HepG2 (cell line): ENCODE measurements around the gene CPVL. TPM values are rescaled to one million over a fixed set of nuclear protein-coding genes. Genes with fewer than 3 reads are reported as not detected.

Experiments used
- ATAC-seq: fragments of 200-7000 bp; cut with Tn5 transposase; 3 replicates; pipeline ENCODE4 v1.9.1; 2020; ENCODE audit warnings: mild to moderate bottlenecking, moderate library complexity
- BruUV-seq: library from RNA; stranded (reverse); fragments of 400-500 nt; replicated peaks from 2 replicates; lab custom pipeline; 2021; lab: Mats Ljungman, UMichigan
- CTCF ChIA-PET: fragments of 300-600 bp; formaldehyde crosslinking; extraction: SDS; loops from one replicate; lab custom pipeline; 2021; ENCODE audit warnings: low total read pairs, inconsistent platforms, low intra/inter-chr PET ratio; lab: Yijun Ruan, JAX
- POLR2A ChIA-PET: fragments of 350-600 bp; sonication (Branson Sonifier 250); formaldehyde crosslinking; loops from one replicate; lab custom pipeline; 2020; ENCODE audit warnings: antibody characterized with exemption, inconsistent platforms; lab: Yijun Ruan, JAX
- DNase-seq: peaks from one replicate; pipeline ENCODE4 v3.0.0-alpha.2; 2015; ENCODE audit warnings: low spot score
- FAIRE-seq: peaks from 3 replicates; lab custom pipeline; 2011; peaks lifted over from hg19 to GRCh38; lab: Jason Lieb, UNC
- H2AFZ ChIP-seq: one replicate; pipeline ENCODE4 v1.6.1; 2011; ENCODE audit warnings: low read length, inconsistent platforms
- H3K27ac ChIP-seq: fragments of 300-600 bp; 3 replicates; pipeline ENCODE4 v1.8.0; 2011; ENCODE audit warnings: mixed run types, mild to moderate bottlenecking, mixed read lengths, low read length, inconsistent platforms; ENCODE audit not compliant: insufficient read depth; ENCODE audit errors: extremely low read length
- H3K27me3 ChIP-seq, 2 experiments: fragments of 200-600 bp in 1 of 2; 2 replicates in 1 of 2; 3 replicates in 1 of 2; pipeline versions ENCODE4 v1.6.0 to v1.8.0; 2011; ENCODE audit warnings: low read length in 2 of 2, mild to moderate bottlenecking in 2 of 2, moderate library complexity in 2 of 2, inconsistent platforms in 1 of 2; ENCODE audit not compliant: insufficient read depth in 2 of 2, control insufficient read depth in 1 of 2
- H3K36me3 ChIP-seq, 2 experiments: fragments of 200-600 bp in 1 of 2; replicated peaks in 1 of 2; 2 replicates in 1 of 2; 3 replicates in 1 of 2; pipeline versions ENCODE4 v1.5.1 to v1.8.0; 2011; ENCODE audit warnings: low read length in 2 of 2, inconsistent platforms in 1 of 2; ENCODE audit not compliant: insufficient read depth in 2 of 2, control insufficient read depth in 1 of 2
- H3K4me1 ChIP-seq: 2 replicates; pipeline ENCODE4 v1.5.1; 2012; ENCODE audit warnings: low read length, inconsistent platforms; ENCODE audit not compliant: insufficient read depth
- H3K4me2 ChIP-seq: 2 replicates; pipeline ENCODE4 v1.6.0; 2011; ENCODE audit warnings: low read depth, low read length, inconsistent platforms
- H3K4me3 ChIP-seq, 3 experiments: fragments of 200-600 bp in 1 of 3; sonication (generic), shearing (Covaris generic) in 1 of 3; replicated peaks in 1 of 3; 2 replicates each; pipeline ENCODE4 v1.5.1; 2011 to 2016; ENCODE audit warnings: low read length in 3 of 3, inconsistent platforms in 2 of 3, low read depth in 2 of 3, mild to moderate bottlenecking in 2 of 3, control low read depth in 1 of 3, mixed read lengths in 1 of 3; ENCODE audit not compliant: insufficient read depth in 1 of 3
- H3K79me2 ChIP-seq: one replicate; pipeline ENCODE4 v1.6.1; 2011; ENCODE audit warnings: low read length, inconsistent platforms; ENCODE audit not compliant: insufficient read depth
- H3K9ac ChIP-seq: 2 replicates; pipeline ENCODE4 v1.6.0; 2011; ENCODE audit warnings: mild to moderate bottlenecking, low read depth, low read length, inconsistent platforms; ENCODE audit not compliant: insufficient read depth
- H3K9me3 ChIP-seq: 2 replicates; pipeline ENCODE4 v1.5.1; 2012; ENCODE audit warnings: mild to moderate bottlenecking, low read length
- H4K20me1 ChIP-seq: 2 replicates; pipeline ENCODE4 v1.6.0; 2011; ENCODE audit warnings: inconsistent platforms, mild to moderate bottlenecking, low read length, moderate library complexity; ENCODE audit not compliant: insufficient read depth
- ZBTB1 ChIP-seq: sonication (generic); formaldehyde crosslinking; IDR thresholded peaks from 2 replicates; pipeline ENCODE4 v1.4.0; 2020; ENCODE audit warnings: missing genetic modification reagents, borderline replicate concordance
- ZNF354B ChIP-seq: sonication (generic); formaldehyde crosslinking; IDR thresholded peaks from 2 replicates; pipeline ENCODE4 v1.8.0; 2022; ENCODE audit warnings: mild to moderate bottlenecking, missing genetic modification reagents
- WGBS: methylation state at CpG from one replicate; pipeline ENCODE4 v1.1.6; 2017; ENCODE audit warnings: low lambda C conversion rate; 5-methylcytosine and 5-hydroxymethylcytosine counted together
- in situ Hi-C: cut with HindIII; loops from 2 replicates; pipeline ENCODE4 v1.10.0; 2017; ENCODE audit warnings: low pct_unique_long_range_greater_than_20kb; ENCODE audit not compliant: extremely low pct_ligation_motif_present
- intact Hi-C: fragments of 100-400 bp; cut with micrococcal nuclease; formaldehyde crosslinking; loops from one replicate; pipeline ENCODE4 v1.10.0; 2022; ENCODE audit not compliant: unreplicated experiment
- polyA plus RNA-seq, 8 experiments: library from polyadenylated mRNA; depleted of rRNA in 3 of 8; stranded (reverse) in 7 of 8; unstranded in 1 of 8; fragments of >200 nt; fragmentation: Illumina TruSeq in 4 of 8; extraction: Trizol in 4 of 8; gene quantifications; 2 replicates each; pipeline versions ENCODE4 v1.2.1 to v1.2.3, GENCODE V29; 2011 to 2016; ENCODE audit warnings: low read depth in 4 of 8, missing spikeins in 1 of 8, mixed read lengths in 1 of 8; ENCODE audit not compliant: insufficient read depth in 1 of 8
- total RNA-seq, 5 experiments: library from RNA; depleted of rRNA; stranded (reverse); fragments of >200 nt; fragmentation: Illumina TruSeq; extraction: Trizol; gene quantifications; 2 replicates each; pipeline ENCODE4 v1.2.3, GENCODE V29; 2016; ENCODE audit warnings: low read depth in 1 of 5
- TF ChIP-seq, protein P1 (sequence below): IDR thresholded peaks from 2 replicates; pipeline ENCODE4 v1.6.1; 2016

CPVL gene
- total and polyA plus RNA-seq, 2 of the 13 experiments (the other 11 are each of a cell fraction or from before 2014, with no cell fraction given), result 59.2 to 294 TPM

DNA sequence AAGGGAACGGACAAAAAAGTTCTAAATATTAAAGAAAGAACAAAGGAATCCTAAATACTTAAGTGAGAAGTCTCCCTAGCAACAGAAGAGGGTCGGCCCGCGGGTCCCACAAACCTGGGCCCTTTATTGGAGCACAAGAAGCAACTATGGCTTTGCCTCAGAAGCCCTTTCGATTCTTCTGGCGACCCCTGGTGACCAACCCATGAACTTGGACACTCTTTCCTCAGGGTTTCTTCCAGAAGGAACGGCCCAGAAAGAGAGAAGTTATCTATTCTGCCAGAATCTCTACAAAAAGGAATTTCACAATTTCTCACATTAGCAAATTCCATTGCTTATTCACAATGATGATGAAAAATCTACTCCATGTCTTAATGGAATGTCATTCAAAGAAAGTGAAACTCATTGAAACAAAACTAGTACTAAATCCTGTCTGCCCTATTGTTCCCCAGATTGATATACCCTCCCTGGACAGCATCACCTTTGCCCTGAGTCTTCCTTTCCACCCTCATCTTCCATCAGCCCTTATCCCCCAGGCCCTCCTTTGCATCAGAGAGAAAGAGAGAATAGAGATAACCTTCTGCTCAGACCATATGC is 43.7 kb downstream of the CPVL start (continued):
- TF ChIP-seq ZBTB1, result no peak

DNA sequence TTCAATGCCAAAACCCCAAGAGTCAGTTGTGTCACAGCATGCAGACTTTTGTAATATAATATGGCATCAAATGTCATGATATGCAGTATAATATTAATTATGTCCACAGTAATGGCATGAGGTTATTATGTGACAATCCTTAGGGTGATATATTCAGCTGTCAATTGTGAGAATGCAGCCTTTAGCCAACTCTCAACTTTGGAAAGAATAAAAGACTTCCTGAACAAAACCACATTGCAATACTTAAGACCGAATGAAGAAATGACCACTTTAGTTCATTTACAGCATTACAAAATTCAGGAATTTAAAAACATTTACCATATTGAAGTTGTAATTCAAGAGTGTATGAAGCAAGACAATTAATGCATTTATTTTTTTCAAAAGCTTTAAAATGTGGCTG is 45.4 kb downstream of the CPVL start:
- 83% methylated on average over 1 of the region's 1 CpG for WGBS
- Histone ChIP-seq H3K9ac (no peak overlapping the region), H3K36me3 (peaks cover 1 to 3% of the 10 kb centered on the region in 2 experiments; a peak in 1 of 5 replicates), H2AFZ (no peak overlapping the region), H3K9me3 (no peaks in the 10 kb centered on the region), H3K4me1 (peaks cover 39% of the 10 kb centered on the region), H3K27me3 (no peaks in the 10 kb centered on the region), H3K4me3 (no peak overlapping the region), H3K4me2 (peak overlapping the region; percentile 75)
- intact Hi-C loops, result loop anchor here (5.0 kb wide), 1 partner anchor 306 kb away; no protein-coding TSS in a partner anchor
- FAIRE-seq (no peak), DNase-seq (no peak)
- TF ChIP-seq ZNF354B (CRISPR knock-in tag), result no peak
- TF ChIP-seq, protein P1, sequence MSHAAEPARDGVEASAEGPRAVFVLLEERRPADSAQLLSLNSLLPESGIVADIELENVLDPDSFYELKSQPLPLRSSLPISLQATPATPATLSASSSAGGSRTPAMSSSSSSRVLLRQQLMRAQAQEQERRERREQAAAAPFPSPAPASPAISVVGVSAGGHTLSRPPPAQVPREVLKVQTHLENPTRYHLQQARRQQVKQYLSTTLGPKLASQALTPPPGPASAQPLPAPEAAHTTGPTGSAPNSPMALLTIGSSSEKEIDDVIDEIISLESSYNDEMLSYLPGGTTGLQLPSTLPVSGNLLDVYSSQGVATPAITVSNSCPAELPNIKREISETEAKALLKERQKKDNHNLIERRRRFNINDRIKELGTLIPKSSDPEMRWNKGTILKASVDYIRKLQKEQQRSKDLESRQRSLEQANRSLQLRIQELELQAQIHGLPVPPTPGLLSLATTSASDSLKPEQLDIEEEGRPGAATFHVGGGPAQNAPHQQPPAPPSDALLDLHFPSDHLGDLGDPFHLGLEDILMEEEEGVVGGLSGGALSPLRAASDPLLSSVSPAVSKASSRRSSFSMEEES (CRISPR knock-in tag), result no peak
- TF ChIP-seq, all 625 proteins: peak for 0
- ChIA-PET CTCF (interaction anchor here (3.8 kb wide), 1 partner anchor 179 kb away, joined by 57 read pairs; no protein-coding TSS in a partner anchor), POLR2A (interaction anchor here (0.7 to 3.3 kb wide), 4 partner anchors 40 to 179 kb away, joined by 3 to 18 read pairs (median 5); partner anchors contain the start of gene TRIL)
- Histone ChIP-seq H3K79me2 (no peaks in the 10 kb centered on the region), H4K20me1 (no peaks in the 10 kb centered on the region; the same call in 1 of the 2 replicates), H3K27ac (peak overlapping the region; percentile 94)
- no TSS peak for BruUV-seq
- ATAC-seq, result peak; percentile 12
- in situ Hi-C loops, result loop anchor here (5.0 to 10.0 kb wide), 2 partner anchors 146 to 179 kb away; partner anchors contain the start of gene TRIL
